ENCODE data around the gene FBXO30. TPM values are rescaled to one million over a fixed set of nuclear protein-coding genes. Genes with fewer than 3 reads are reported as not detected.
A peak's percentile ranks its signal among the peaks of the same experiment; 100 is the strongest.

Gene FBXO30
- total RNA-seq, 3 donors from 2014 or later = 6.3 to 34.7 (median 7.1) TPM

DNA sequence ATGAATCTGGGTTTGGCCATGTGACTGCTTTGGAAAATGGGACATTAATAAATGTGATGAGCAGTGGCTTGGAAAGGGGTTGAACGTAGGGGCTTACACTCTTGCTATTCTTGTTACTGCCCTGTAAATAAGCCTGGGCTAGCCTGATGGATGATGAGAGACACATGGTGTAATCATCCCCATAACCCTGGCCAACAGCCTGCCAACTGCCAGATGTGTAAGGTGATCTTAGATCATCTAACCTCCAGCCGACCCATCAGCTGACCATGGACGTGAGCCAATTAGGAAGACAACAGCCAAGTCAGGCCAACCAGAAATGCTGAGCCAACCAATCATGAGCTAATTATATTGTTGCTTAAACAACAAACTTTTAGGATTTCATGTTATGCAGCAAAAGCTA is 25.2 kb downstream of the FBXO30 start:
- Histone ChIP-seq H3K4me1 (ENCODE audit: low read depth) (no peaks in the 10 kb centered on the region), H3K36me3 (ENCODE audit: low read depth) (no peaks in the 10 kb centered on the region), H3K4me3 (no peak overlapping the region), H3K9me3 (peaks cover 21% of the 10 kb centered on the region)
- ATAC-seq (no peak), DNase-seq (no peak)
- intact Hi-C loops (cut with DNase I, micrococcal nuclease) = no loop called here
- TF ChIP-seq, protein P1, sequence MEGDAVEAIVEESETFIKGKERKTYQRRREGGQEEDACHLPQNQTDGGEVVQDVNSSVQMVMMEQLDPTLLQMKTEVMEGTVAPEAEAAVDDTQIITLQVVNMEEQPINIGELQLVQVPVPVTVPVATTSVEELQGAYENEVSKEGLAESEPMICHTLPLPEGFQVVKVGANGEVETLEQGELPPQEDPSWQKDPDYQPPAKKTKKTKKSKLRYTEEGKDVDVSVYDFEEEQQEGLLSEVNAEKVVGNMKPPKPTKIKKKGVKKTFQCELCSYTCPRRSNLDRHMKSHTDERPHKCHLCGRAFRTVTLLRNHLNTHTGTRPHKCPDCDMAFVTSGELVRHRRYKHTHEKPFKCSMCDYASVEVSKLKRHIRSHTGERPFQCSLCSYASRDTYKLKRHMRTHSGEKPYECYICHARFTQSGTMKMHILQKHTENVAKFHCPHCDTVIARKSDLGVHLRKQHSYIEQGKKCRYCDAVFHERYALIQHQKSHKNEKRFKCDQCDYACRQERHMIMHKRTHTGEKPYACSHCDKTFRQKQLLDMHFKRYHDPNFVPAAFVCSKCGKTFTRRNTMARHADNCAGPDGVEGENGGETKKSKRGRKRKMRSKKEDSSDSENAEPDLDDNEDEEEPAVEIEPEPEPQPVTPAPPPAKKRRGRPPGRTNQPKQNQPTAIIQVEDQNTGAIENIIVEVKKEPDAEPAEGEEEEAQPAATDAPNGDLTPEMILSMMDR (IDR thresholded peaks at IDR 0.05) = no peak

DNA sequence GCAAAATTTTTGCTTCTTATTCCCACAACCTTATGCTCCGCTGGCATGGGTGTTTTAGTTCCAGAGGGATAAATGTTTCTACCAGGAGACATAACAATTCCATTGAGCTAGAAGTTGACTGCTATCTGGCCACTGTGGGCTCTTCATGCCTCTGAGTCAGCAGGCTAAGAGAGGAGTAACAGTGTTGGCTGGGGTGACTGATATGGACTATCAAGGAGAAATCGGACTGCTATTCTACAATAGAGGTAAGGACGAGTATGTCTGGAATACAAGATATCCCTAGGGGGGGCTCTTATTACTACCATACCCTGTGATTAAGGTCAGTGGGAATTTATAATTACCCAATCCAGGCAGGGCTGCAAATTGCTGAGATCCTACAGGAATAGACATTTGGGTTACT is 26.9 kb downstream of the FBXO30 start:
- H3K4me1 ChIP-seq (ENCODE audit: low read depth) = no peaks in the 10 kb centered on the region
- H3K4me3 ChIP-seq = no peak overlapping the region
- DNase-seq (no peak), ATAC-seq (no peak)
- peaks cover 21% of the 10 kb centered on the region for H3K9me3 ChIP-seq
- TF ChIP-seq, protein P1 (IDR thresholded peaks at IDR 0.05) = no peak
- no peaks in the 10 kb centered on the region for H3K36me3 ChIP-seq (ENCODE audit: low read depth)
- intact Hi-C loops (cut with DNase I, micrococcal nuclease) = no loop called here

DNA sequence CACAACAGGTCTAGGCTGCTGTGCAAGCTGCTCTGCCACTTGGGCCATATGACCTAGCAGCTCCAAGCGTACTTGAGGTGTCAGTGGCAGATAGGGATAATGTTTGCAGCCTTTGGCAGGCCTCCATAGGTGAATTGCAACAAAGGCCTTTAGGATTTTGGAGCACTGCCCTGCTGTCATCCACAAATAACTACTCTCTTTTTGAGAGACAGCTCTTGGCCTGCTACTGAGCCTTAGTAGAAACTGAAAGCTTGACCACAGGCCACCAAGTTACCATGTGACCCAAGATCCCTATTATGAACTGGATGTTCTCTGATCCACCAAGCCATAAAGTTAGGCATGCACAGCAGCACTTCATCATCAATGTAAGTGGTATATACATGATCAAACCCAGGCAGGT is 29.9 kb downstream of the FBXO30 start:
- intact Hi-C loops (cut with DNase I, micrococcal nuclease) = no loop called here
- Histone ChIP-seq H3K9me3 (no peaks in the 10 kb centered on the region), H3K4me3 (no peak overlapping the region), H3K4me1 (ENCODE audit: low read depth) (no peaks in the 10 kb centered on the region), H3K36me3 (ENCODE audit: low read depth) (no peaks in the 10 kb centered on the region)
- DNase-seq (peak in 1 of 3 donors; percentile 18), ATAC-seq (no peak)
- TF ChIP-seq, protein P1 (IDR thresholded peaks at IDR 0.05) = no peak

DNA sequence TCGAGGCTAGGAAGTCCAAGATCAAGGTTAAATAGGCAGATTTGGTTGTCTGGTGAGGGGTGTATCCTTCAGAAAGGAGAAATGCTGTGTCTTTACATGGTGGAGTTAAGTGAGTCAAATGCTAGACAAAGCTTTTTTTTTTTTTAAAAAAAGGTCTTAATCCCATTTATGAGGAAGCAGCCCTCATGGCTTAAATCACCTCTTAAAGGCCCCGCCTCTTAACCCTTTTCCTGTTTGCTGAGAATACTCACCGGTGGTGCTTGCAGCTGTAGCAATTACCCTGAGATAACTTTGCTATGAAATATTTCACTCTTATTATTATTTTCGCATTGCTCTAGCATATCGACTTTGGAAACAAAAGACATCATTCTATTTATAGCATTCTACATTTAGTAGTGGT is 30.8 kb downstream of the FBXO30 start:
- intact Hi-C loops (cut with DNase I, micrococcal nuclease) = no loop called here
- ATAC-seq (no peak), DNase-seq (no peak)
- Histone ChIP-seq H3K4me3 (no peak overlapping the region), H3K36me3 (ENCODE audit: low read depth) (no peaks in the 10 kb centered on the region), H3K4me1 (ENCODE audit: low read depth) (no peaks in the 10 kb centered on the region), H3K9me3 (no peaks in the 10 kb centered on the region)
- TF ChIP-seq, protein P1 (IDR thresholded peaks at IDR 0.05) = no peak

DNA sequence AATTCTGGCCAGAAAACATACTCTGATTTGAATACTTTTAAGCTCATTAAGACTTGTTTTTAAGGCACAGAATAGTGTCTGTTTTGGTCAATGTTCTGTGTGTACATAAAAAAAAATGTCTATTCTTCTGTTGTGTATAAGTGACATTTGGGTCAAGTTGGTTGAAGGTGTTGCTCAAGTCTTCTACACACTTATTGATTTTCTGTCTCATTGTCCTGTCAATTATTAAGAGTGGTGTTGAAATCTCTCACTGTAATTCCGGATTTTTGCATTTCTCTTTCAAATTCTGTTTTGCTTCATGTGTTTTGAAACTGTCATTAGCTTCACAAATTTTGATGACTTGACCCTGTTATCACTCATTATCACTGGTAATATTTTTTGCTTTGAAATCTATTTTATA is 41.7 kb downstream of the FBXO30 start:
- Histone ChIP-seq H3K9me3 (peaks cover 9% of the 10 kb centered on the region), H3K4me1 (ENCODE audit: low read depth) (no peaks in the 10 kb centered on the region), H3K4me3 (no peak overlapping the region), H3K36me3 (ENCODE audit: low read depth) (no peaks in the 10 kb centered on the region)
- ATAC-seq = no peak
- DNase-seq = no peak
- intact Hi-C loops (cut with DNase I, micrococcal nuclease) = no loop called here
- TF ChIP-seq, protein P1 (IDR thresholded peaks at IDR 0.05) = no peak

DNA sequence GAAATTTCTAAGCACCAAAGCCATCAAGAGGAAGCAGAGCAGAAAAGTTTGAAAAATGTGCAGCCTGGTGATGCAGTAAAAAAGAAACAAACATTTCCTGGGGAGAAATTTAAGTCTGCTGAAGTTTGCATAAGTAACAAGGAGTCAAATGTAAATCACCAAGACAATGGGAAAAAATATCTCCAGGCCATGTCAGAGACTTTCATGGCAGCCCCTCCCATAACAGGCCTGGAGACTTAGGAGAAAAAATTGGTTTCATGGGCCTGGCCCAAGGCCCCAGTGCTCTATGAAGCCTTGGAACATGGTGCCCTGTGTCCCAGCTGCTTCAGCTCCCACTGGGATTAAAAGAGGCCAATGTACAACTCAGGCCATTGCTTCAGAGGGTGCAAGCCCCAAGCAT is 49.1 kb downstream of the FBXO30 start:
- Histone ChIP-seq H3K4me1 (ENCODE audit: low read depth) (no peaks in the 10 kb centered on the region), H3K36me3 (ENCODE audit: low read depth) (no peaks in the 10 kb centered on the region), H3K9me3 (no peaks in the 10 kb centered on the region), H3K4me3 (no peak overlapping the region)
- ATAC-seq = no peak
- TF ChIP-seq, protein P1 (IDR thresholded peaks at IDR 0.05) = no peak
- intact Hi-C loops (cut with DNase I, micrococcal nuclease) = no loop called here
- no peak for DNase-seq

Data from mucosa of descending colon (tissue), 3 donors.